HG02678 (cell line): ENCODE measurements around the gene RAB18.
"Not testable (repeated sequence)": the region's sequence is repeated elsewhere in the genome, so short reads cannot be mapped to it uniquely, and the experiment has no call there.

Experiments used
- ATAC-seq: cut with Tn5 transposase; IDR thresholded peaks from one replicate; pipeline ENCODE4 v1.9.1; 2021; ENCODE audit warnings: mild to moderate bottlenecking, moderate library complexity; ENCODE audit not compliant: unreplicated experiment

Gene RAB18

DNA sequence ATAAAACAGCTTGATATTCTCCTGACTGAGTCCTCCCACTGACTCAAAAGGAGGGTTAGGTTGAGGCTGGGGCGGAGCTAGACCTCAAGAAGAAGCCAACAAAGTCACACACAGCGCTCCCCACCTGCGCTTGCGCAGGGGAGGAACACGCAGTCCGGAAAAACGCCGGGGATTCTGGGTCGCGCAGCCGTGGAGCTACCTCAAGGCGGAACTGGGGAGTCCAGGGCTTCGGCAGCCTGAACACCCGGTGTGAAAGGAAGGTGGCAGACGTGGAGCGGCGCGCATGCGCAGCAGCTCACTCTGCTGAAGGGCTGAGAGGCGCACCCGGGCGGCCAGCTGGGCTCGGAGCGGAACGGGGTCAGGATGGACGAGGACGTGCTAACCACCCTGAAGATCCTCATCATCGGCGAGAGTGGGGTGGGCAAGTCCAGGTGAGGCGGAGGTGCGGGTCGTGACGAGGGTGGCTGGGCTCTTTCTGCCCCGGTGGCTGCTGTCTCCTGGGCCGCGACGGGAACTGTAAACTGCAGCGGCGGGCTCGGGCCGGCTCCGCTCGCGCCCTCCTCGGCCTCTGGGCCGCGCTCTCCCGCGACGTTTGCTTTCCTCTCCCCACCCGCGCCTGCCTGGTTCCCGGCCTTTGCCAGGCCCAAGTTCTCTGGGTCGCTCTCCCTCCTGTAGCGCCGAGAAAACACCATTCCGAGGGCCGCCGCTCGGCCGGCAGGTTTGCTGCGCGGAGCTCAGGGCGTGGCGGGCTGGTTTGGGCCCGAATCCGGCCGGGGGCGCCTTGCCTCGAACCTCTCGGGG lies at the start of gene RAB18:
RAB18 (plus strand) TSS at position 298 of the 801 bp plus-strand sequence; CDS start at position 364, 66 bp downstream.
- ATAC-seq = peak; percentile 97

DNA sequence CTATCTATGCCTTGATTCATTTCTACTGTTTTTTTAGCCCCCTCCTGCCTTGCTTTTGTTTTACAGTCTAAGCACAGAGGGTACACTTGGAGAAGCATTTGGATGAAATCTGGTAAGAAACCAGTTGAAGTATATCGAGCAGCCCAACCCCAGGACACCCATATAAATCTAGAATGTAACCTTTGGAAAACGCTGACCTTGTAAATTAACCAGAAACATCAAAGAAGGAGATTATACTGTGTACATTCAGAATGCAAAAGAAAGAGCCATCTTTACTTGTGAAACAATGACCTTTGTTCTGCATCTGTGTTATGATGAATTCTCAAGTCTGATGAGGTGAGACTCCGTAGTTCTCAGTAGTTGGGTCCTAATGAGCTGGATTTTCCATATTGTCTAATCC lies 49.3 kb upstream of the RAB18 start:
- no peak for ATAC-seq

DNA sequence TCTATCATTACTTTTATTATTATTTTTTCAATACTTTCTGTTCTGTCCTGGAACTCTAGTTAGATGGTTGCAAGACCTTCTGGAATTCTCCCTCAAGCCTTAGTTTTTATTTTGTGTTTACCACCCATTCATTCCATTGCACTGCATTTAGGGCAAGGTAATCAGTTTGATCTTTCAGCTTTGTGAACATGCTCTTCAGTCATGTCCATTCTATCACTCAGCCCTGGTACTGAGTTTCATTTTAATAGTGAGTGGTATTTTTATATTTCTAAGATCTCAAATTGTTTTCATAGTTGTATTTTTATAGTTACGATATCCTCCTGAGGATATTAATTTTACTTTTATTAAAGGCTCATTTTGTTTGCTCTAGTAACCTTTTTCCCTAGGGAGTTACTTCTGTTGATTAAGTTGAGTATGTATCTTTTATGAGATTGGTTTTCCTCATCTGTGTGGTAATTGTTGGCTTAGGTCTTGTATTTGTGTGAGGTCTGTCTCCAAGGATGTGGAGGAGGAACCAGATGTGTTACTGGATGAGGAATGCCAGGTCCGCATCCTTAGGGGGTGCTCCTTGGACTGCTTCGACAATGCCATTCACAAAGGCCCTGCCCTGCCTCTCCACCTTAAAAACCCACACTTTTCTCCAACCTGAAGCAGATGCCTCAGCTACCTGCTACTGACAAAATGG lies 46.7 kb upstream of the RAB18 start:
- ATAC-seq = no peak

DNA sequence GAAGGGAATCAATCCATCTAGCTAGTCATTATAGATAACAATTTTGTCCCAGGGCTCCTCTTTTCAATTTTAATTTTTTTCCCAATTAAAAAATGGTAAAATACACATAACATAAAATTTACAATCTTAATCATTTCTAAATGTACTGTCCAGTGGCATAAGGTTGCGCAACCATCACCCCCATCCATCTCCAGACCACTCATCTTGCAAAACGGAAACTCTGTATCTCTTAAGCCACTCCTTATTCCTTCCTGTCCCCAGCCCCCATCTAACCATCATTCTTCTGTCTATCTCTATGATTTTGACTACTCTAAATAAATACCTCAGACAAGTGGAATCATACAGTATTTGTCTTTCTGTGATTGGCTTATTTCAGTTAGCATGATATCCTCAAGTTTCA lies 46.1 kb upstream of the RAB18 start:
- no peak for ATAC-seq

DNA sequence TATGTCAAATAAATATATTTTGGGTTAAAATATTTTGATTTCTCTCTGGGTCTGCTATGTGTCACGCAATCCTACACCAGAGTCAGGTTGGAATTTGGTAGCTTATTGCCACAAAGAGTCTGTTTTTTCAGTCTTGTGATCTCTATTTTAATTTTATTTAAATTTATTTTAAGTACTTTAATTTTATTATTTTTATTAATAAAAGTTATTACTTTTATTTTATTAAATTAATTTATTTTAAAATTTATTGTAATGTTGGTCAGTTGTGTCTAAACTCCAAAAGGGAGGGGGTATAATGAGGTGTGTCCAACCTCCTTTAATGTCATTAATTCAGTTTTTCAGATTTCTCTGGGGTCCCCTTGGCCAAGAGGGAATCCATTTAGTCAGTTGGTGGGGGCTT lies 42.8 kb upstream of the RAB18 start:
- no peak for ATAC-seq

DNA sequence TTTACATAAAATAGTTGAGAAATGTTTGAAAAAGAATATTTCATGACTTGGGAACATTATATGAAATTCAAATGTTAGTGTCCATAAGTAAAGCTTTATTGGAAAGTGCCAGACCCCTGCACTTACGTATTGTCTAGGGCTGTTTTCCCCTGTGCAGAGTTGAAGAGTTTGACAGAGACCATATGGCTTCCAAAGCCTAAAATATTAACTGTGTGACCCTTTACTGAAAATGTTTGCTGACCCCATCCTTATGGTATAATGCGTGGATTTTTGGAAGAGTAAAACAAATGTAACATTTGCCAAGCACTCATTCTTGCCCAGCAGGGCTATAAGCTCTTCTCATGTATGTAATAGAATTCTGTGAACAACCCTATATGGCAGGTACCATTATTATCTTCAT lies 40.1 kb upstream of the RAB18 start:
- no peak for ATAC-seq

DNA sequence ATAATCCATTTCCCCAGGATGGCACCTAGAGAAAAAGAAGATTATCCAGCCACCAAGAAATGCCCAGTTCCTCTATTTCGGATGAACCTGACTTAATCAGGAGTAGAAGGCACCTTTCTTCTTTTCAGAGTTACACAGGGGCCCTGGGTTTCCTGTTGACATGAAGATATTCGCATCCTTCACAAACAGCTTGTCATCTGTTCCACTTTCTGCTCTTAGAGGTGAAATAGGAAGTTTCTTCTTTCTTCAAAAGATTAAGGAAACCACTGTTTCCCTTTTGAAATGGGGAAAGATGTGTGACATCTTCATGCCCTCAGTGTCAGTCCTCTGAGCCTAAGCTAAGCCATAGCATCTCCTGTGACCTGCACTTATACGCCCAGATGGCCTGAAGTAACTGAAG lies 39.1 kb upstream of the RAB18 start:
- no peak for ATAC-seq

DNA sequence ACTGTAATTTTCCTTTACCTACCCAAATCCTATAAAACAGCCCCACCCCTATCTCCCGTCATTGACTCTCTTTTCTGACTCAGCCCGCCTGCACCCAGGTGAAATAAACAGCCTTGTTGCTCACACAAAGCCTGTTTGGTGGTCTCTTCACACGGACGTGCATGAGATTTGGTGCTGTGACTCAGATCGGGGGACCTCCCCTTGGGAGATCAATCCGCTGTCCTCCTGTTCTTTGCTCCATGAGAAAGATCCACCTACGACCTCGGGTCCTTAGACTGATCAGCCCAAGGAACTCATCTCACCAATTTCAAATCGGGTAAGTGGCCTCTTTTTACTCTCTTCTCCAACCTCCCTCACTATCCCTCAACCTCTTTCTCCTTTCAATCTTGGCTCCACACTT lies 38.5 kb upstream of the RAB18 start:
- ATAC-seq = not testable (repeated sequence)

DNA sequence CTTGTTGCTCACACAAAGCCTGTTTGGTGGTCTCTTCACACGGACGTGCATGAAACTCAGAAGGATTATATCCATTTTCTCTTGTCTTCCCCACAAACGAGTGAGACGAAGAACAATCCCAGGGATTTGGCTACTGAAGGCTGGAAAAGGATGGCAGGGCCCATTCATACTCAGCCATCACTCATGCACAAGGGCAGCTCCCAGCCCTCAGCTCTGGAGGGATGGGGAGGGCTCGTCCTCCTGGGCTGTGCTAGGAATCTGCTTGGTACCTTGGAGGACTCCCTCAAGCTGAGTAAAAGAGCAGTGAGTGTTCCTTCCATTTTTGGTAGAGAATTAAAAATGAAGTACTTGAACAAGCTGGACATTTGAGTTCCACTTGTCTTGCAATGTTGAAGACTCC lies 33.2 kb upstream of the RAB18 start:
- ATAC-seq = no peak

DNA sequence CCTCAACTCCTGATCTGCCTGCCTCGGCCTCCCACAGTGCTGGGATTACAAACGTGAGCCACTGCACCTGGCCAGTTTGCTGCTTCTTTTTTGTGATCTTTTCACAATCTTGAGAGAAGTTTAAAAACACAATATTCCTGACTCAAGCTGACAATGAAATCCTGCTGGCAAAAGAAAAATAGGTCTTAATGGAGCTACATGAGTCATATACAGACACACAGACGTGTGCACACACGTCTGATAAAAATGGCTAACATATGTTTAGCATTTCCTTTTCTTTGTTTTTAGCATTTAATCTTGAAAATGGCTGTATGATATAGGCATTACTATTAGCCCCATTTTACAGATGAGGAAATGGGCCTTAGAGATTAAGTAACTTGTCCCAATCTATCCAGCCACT lies 29.4 kb upstream of the RAB18 start:
- no peak for ATAC-seq

DNA sequence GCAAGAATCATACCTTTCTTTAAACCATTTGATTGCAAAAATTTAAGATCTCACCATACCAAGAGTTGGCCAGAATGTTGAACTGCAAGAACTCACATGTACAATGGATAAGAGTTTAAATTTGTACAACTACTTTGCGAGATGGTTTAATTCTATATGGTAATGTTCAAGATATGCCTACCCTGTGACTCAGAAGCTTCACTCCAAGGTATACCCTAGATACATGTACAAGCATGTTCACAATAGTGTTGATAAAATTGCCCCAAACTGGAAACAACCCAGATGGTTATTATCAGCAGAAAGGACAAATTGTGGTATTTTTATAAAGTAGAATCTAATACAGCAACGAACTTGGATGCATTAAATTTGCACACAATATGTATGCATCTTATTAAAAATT lies 25.1 kb upstream of the RAB18 start:
- ATAC-seq = no peak

DNA sequence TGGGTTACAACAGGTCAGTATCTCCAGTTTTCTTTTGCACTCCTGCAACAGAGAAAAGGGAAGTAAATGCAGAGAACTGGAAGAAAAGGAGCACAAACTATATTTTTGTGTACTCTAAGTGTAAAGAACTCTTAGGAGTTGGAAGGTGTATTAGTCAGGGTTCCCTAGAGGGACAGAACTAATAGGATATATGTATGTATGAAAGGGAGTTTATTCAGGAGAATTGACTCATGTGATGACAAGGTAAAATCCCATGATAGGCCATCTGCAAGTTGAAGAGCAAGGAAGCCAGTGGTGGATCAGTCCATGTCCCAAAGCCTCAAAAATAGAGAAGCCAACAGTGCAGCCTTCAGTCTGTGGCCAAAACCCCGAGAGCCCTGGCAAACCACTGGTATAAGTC lies 22.6 kb upstream of the RAB18 start:
- no peak for ATAC-seq

DNA sequence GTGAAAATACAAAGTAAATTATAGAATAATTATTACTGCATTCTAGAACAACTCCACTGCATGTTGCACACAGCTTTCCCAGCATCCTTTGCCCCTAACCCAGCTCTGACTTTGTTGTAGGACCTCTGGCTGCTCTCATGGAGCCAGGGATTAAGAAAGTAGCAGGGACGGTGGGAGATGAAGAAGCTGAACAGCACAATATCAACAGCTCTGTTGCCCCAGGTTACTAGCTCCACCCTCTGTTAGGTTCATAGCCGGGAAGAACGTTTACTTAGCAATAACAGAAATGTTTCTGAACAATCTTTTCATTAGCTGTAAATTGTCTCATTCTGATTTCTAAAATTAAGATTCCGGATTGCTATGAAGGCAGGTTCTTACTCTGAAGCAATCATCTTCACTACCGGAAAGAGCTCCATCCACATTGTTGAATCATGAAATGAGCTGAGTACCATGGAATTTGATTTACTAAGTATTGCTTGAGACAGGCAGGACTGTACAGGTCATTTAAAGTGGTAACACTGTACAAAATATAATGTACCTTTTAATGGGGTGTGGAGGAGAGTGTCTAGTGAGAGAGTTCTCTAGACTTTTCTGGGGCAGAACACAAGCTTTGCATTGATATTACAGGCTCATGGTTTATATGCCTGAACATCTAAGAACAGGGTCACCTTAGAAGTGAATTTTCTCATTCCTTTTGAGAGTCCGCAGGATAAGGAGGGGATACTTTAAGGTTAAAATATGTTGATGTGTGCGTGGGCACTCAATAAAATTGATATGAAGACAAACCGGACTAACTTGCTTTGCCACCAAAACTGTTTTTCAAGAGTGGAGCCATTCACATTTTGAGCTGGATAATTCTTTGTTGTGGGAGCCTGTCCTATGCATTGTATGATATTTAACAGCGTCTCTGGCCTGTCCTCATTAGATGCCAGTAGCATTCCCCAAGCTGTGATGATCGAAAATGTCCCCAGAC lies 20.8 kb upstream of the RAB18 start:
- no peak for ATAC-seq

DNA sequence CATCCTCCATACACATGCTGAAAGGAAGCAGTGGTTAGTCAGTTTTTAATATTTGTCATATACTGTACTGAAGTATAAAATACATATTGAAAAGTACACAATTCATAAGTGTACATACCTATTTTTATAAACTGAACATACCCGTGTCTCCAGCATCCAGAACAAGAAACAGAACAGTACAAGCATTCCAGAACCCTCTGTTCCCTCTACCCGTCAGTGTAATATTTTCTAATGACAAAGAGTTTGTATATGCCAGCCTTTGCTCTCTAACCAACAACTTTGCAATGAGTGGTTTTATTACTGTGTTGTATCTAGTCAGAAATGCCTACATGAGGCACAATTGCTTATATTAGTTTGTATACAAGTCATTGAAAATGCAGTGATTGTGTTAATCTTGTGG lies 18.7 kb upstream of the RAB18 start:
- no peak for ATAC-seq

DNA sequence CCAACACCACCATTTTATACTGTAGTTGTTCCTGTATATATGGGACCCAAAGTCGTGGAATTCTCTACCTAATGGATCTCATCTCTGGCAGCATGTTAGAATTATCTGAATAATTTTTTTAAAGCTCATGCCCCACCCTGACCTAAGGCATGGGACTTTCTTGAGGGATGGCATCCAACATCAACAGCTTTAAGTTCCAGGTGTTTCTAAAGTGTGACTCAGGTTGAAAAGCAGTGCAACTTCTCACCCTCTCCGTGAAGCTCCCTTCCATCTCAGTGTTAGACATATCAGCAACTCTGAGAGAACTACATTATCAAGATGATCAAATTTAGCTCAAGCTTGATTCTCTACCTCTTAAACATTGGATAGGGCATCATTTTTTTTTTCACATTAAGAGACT lies 18.1 kb upstream of the RAB18 start:
- ATAC-seq = no peak

DNA sequence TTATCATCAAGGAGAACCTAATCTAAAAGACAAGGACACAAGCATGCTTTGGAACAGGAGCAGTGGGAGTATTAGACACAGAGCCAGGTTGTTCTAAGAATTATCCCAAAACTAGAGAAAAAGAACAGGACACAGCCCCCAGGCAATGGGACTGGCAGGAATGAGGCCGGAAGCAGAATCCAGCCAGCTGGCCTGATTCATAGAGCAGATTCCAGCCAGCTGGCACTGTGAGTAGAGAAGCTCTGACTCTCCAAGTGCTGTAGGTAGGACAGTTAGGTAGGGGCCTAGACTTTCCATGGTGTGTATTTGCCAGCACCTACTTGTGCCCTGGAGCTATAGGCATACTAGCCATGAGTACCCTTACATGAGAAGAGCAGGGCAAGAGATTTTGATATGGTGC lies 13.3 kb upstream of the RAB18 start:
- ATAC-seq = no peak

DNA sequence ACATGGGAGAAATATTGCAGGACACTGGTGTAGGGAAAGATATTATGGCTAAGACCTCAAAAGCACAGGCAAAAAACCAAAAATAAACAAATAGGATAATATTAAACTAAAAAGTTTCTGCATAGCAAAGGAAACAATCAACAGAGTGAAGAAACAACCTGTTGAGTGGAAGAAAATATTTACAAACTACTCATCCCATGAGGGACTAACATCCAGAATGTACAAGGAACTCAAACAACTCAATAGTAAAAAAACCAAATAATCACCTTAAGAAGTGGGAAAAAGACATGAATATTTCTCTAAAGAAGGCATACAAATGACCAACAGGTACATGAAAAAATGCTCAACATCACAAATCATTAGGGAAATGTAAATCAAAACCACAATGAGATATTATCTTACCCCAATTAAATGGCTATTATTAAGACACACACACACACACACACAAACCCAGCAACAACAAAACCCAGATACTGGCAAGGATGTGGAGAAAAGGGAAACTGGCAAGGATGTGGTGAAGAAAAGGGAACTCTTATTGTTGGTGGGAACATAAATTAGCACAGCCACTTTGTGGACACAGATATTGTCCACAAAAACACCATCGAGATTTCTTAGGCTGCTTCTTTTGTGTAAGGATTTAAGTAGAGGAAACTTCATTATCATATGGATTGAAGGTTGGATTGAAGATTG lies 9.8 kb upstream of the RAB18 start:
- ATAC-seq = no peak

DNA sequence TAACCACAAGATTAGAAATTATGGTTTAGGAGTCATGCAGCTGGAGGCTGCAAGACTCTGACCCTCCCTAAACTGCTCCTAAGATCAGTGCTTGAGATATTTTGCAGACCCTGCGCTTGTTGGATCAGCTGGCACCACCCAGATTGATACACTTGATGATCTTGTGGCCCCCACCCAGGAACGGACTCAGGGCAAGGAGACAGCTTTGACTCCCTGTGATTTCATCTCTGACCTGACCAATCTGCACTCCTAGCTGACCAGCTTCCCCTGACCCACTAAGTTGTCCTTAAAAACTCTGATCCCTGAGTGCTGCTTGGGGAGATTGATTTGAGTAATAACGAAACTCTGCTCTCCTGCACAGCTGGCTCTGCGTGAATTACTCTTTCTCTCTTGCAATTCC lies 8.0 kb upstream of the RAB18 start:
- ATAC-seq = no peak

DNA sequence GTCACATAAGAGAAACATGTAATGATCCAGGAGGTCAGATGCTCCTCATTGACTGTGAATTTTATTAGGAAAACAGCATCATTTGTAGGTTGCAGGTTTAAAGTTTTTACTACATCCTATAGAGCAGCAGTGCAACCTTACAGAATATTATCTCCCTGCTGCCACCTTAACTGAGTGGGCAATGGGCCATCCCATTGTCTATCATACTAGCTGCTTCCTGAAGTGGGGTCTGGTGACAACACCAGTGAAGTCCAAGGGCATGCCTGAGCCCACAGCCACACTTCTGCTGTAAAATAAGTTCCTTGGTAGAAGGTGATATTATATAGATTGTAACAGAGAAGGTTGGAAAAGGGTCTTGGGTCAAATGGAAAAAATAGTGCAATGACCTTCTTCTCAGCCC lies 4.0 kb upstream of the RAB18 start:
- ATAC-seq = no peak

DNA sequence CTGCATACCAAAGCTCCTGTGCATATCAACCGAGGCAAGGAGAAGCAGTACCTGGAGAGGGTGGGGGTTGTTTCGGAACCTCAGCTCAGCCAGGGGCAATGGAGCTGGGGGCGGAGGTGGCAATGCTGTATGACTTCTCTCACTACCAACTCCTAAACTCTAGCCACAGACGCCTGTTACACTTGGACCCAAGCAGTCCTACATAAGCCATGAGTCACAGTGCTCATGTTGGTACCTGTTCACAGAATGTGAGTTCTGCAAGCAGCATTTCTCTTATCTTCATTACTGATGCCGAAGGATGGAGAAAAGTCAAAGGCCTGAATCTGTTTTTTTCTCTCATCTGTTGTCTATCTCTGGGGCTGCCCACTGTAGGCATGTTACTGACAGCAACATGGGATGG lies 3.2 kb upstream of the RAB18 start:
- ATAC-seq = no peak

DNA sequence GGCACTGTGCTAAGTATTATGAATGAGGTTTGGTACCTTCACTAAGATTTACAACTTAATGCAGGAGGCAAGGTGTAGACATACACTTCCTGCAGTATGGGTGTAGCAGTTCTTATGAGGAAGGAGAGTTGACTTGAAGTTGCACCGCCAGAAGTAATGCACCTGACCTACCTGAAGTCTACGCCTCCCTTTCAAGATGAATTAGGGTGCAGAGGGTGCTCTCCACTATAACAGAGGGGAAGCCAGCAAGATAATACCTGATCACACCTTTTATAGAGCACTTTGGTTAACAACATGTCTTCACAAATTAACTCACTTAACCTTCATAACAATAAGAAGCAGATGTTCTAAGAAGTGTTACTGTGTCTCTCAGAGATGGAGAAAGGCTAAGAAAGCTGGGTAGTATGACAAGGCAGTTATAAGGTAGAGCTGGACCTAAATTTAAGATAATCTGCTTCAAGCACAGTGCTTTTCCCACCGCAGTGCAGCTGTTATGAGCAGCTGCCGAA lies 552 bp upstream of the RAB18 start:
- ATAC-seq = no peak
